Measurements from ENCODE around the gene EPSTI1. TPM values are rescaled to one million over a fixed set of nuclear protein-coding genes. Genes with fewer than 3 reads are reported as not detected.

EPSTI1 gene
- polyA plus RNA-seq, 2 of the 4 experiments (the other 2 are of a cell fraction): 0.05 to 0.10 TPM

- CTCF ChIA-PET: interaction anchor here (1.8 kb wide), 1 partner anchor 43 kb away, joined by 4 read pairs; no protein-coding TSS in a partner anchor
- Histone ChIP-seq H3K27ac (no peak overlapping the region), H3K4me3 (no peak overlapping the region), H3K4me1 (no peaks in the 10 kb centered on the region), H3K4me2 (no peak overlapping the region), H3K9me3 (no peaks in the 10 kb centered on the region)
- FAIRE-seq (no peak), DNase-seq (ENCODE audit: low read depth in 1 of 2, low spot score in 1 of 2) (no peak), ATAC-seq (no peak)
- WGBS (ENCODE audit: missing lambda C conversion rate): 47% methylated on average over 3 of the region's 3 CpGs
- POLR2A ChIA-PET: no interaction called here
- no peak for TF ChIP-seq ZC3H11A (IDR thresholded peaks at IDR 0.05)
- TF ChIP-seq RFX5 (IDR thresholded peaks at IDR 0.05): no peak
- TF ChIP-seq ZNF302 (CRISPR knock-in tag; IDR thresholded peaks at IDR 0.05): no peak
- TF ChIP-seq ZFP36 (IDR thresholded peaks at IDR 0.05; ENCODE audit: borderline replicate concordance, partially characterized antibody): no peak
- no peak for TF ChIP-seq EHF (CRISPR knock-in tag; IDR thresholded peaks at IDR 0.05)
- no peak for TF ChIP-seq SREBF2 (IDR thresholded peaks at IDR 0.05)
- TF ChIP-seq KDM1A (IDR thresholded peaks at IDR 0.05; ENCODE audit: low read depth): no peak
These were observed 66.0 kb downstream of the EPSTI1 start for GRCh38 chr13:42926043-42926442.

GRCh38 chr13:42925626-42926025, 66.4 kb downstream of the EPSTI1 start:
- Histone ChIP-seq H3K9me3 (no peaks in the 10 kb centered on the region), H3K4me3 (no peak overlapping the region), H3K4me1 (no peaks in the 10 kb centered on the region), H3K4me2 (no peak overlapping the region), H3K27ac (no peak overlapping the region)
- CTCF ChIA-PET: interaction anchor here (1.8 kb wide), 1 partner anchor 44 kb away, joined by 4 read pairs; no protein-coding TSS in a partner anchor
- no peak for FAIRE-seq
- no peak for ATAC-seq
- TF ChIP-seq GATA3 (IDR thresholded peaks at IDR 0.05; ENCODE audit: borderline replicate concordance): no peak
- TF ChIP-seq MAZ (IDR thresholded peaks at IDR 0.05; ENCODE audit: borderline replicate concordance, low read depth, low read length): no peak
- no peak for TF ChIP-seq BHLHE40 (IDR thresholded peaks at IDR 0.05; ENCODE audit: low read depth, low read length)
- no peak for TF ChIP-seq NPAS2 (CRISPR knock-in tag; IDR thresholded peaks at IDR 0.05; ENCODE audit: borderline replicate concordance)
- TF ChIP-seq JUN (IDR thresholded peaks at IDR 0.05): no peak
- TF ChIP-seq ZC3H11A (IDR thresholded peaks at IDR 0.05): no peak
- TF ChIP-seq FOXS1 (CRISPR knock-in tag; IDR thresholded peaks at IDR 0.05): no peak
- TF ChIP-seq HDAC2 (IDR thresholded peaks at IDR 0.05): no peak
- no peak for TF ChIP-seq E2F6 (IDR thresholded peaks at IDR 0.05; ENCODE audit: borderline replicate concordance, low read depth)
- no peak for TF ChIP-seq ELK1 (IDR thresholded peaks at IDR 0.05; ENCODE audit: low read depth, low read length)
- TF ChIP-seq NFE2L2 (conservative IDR thresholded peaks at IDR 0.05; ENCODE audit: low read length): no peak
- TF ChIP-seq BCL3 (IDR thresholded peaks at IDR 0.05): no peak
- TF ChIP-seq PHF8 (IDR thresholded peaks at IDR 0.05; ENCODE audit: borderline replicate concordance, low read depth): no peak
- no peak for TF ChIP-seq CEBPB (IDR thresholded peaks at IDR 0.05)
- TF ChIP-seq EHF (CRISPR knock-in tag; IDR thresholded peaks at IDR 0.05): no peak
- TF ChIP-seq ZSCAN20 (CRISPR knock-in tag; IDR thresholded peaks at IDR 0.05): no peak
- no peak for TF ChIP-seq ZFP36 (IDR thresholded peaks at IDR 0.05; ENCODE audit: borderline replicate concordance, partially characterized antibody)
- TF ChIP-seq EHMT2 (IDR thresholded peaks at IDR 0.05; ENCODE audit: low read depth): no peak
- no peak for TF ChIP-seq EP300 (IDR thresholded peaks at IDR 0.05)
- no peak for DNase-seq (ENCODE audit: low read depth in 1 of 2, low spot score in 1 of 2)
- WGBS (ENCODE audit: missing lambda C conversion rate): 86% methylated on average over 2 of the region's 2 CpGs
- POLR2A ChIA-PET: no interaction called here

- 50% methylated on average over 5 of the region's 5 CpGs for WGBS (ENCODE audit: missing lambda C conversion rate)
- Histone ChIP-seq H3K4me2 (no peak overlapping the region), H3K27ac (no peak overlapping the region), H3K4me3 (no peak overlapping the region), H3K4me1 (no peaks in the 10 kb centered on the region), H3K9me3 (no peaks in the 10 kb centered on the region)
- POLR2A ChIA-PET: no interaction called here
- FAIRE-seq: no peak
- ATAC-seq: no peak
- CTCF ChIA-PET: no interaction called here
- no peak for DNase-seq (ENCODE audit: low read depth in 1 of 2, low spot score in 1 of 2)
- TF ChIP-seq CHD4 (IDR thresholded peaks at IDR 0.05; ENCODE audit: borderline replicate concordance) (no peak), RFX5 (IDR thresholded peaks at IDR 0.05) (no peak), E2F6 (IDR thresholded peaks at IDR 0.05; ENCODE audit: borderline replicate concordance, low read depth) (no peak), REST (IDR thresholded peaks at IDR 0.05) (no peak), POLR2AphosphoS2 (conservative IDR thresholded peaks at IDR 0.05; ENCODE audit: low read length) (no peak)
These were observed 67.7 kb downstream of the EPSTI1 start for GRCh38 chr13:42924344-42924743.

All from A549 (cell line).